ENCODE results near the gene PARD3. TPM values are rescaled to one million over a fixed set of nuclear protein-coding genes. Genes with fewer than 3 reads are reported as not detected.

Gene PARD3
- total RNA-seq, 1 donor from 2014 or later: 22.9 TPM

GRCh38 chr10:34719328-34719727 is 95.8 kb downstream of the PARD3 start:
- Mint-ChIP-seq H3K36me3 (ENCODE audit: unreplicated experiment) (no peaks in the 10 kb centered on the region), H3K27ac (ENCODE audit: unreplicated experiment) (no peak overlapping the region), H3K4me1 (ENCODE audit: low read depth, unreplicated experiment) (peaks cover 23% of the 10 kb centered on the region), H3K9me3 (ENCODE audit: unreplicated experiment) (peaks cover 2% of the 10 kb centered on the region), H3K27me3 (ENCODE audit: unreplicated experiment) (peaks cover 4% of the 10 kb centered on the region), H3K4me3 (ENCODE audit: unreplicated experiment) (no peak overlapping the region)
- TF ChIP-seq, protein P1, sequence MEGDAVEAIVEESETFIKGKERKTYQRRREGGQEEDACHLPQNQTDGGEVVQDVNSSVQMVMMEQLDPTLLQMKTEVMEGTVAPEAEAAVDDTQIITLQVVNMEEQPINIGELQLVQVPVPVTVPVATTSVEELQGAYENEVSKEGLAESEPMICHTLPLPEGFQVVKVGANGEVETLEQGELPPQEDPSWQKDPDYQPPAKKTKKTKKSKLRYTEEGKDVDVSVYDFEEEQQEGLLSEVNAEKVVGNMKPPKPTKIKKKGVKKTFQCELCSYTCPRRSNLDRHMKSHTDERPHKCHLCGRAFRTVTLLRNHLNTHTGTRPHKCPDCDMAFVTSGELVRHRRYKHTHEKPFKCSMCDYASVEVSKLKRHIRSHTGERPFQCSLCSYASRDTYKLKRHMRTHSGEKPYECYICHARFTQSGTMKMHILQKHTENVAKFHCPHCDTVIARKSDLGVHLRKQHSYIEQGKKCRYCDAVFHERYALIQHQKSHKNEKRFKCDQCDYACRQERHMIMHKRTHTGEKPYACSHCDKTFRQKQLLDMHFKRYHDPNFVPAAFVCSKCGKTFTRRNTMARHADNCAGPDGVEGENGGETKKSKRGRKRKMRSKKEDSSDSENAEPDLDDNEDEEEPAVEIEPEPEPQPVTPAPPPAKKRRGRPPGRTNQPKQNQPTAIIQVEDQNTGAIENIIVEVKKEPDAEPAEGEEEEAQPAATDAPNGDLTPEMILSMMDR (IDR thresholded peaks at IDR 0.05; ENCODE audit: partially characterized antibody, unreplicated experiment): no peak
- DNase-seq: no peak

GRCh38 chr10:34717429-34717828 is 97.7 kb downstream of the PARD3 start:
- TF ChIP-seq, protein P1 (IDR thresholded peaks at IDR 0.05; ENCODE audit: partially characterized antibody, unreplicated experiment): no peak
- peaks cover 9% of the 10 kb centered on the region for H3K4me1 Mint-ChIP-seq (ENCODE audit: low read depth, unreplicated experiment)
- H3K36me3 Mint-ChIP-seq (ENCODE audit: unreplicated experiment): no peaks in the 10 kb centered on the region
- DNase-seq: no peak
- H3K27ac Mint-ChIP-seq (ENCODE audit: unreplicated experiment): no peak overlapping the region
- H3K4me3 Mint-ChIP-seq (ENCODE audit: unreplicated experiment): no peak overlapping the region
- peaks cover 4% of the 10 kb centered on the region for H3K27me3 Mint-ChIP-seq (ENCODE audit: unreplicated experiment)
- peaks cover 2% of the 10 kb centered on the region for H3K9me3 Mint-ChIP-seq (ENCODE audit: unreplicated experiment)

- TF ChIP-seq, protein P1 (IDR thresholded peaks at IDR 0.05; ENCODE audit: partially characterized antibody, unreplicated experiment): no peak
- H3K36me3 Mint-ChIP-seq (ENCODE audit: unreplicated experiment): no peaks in the 10 kb centered on the region
- no peak overlapping the region for H3K4me3 Mint-ChIP-seq (ENCODE audit: unreplicated experiment)
- peaks cover 2% of the 10 kb centered on the region for H3K9me3 Mint-ChIP-seq (ENCODE audit: unreplicated experiment)
- no peak for DNase-seq
- peaks cover 4% of the 10 kb centered on the region for H3K27me3 Mint-ChIP-seq (ENCODE audit: unreplicated experiment)
- H3K4me1 Mint-ChIP-seq (ENCODE audit: low read depth, unreplicated experiment): peaks cover 6% of the 10 kb centered on the region
- no peak overlapping the region for H3K27ac Mint-ChIP-seq (ENCODE audit: unreplicated experiment)
These were observed 98.1 kb downstream of the PARD3 start for GRCh38 chr10:34716958-34717357.

DNA sequence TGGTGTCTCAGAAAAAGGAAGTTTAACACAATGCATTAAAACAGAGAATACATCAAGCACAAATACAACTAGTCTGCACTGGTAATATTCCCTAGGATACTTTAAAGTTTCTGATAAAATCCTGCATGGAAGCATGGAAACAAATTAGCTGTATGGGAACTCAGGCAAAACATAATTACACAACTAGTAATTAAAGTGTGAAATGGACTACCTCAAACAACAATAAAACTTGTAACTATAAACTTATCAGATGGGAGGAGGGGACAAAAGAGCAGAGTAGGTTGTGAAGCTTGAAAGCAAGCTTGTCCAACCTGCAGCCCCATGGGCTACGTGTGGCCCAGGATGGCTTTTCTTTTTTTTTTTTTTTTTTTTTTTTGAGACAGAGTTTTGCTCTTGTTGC is 98.9 kb downstream of the PARD3 start:
- Mint-ChIP-seq H3K36me3 (ENCODE audit: unreplicated experiment) (no peaks in the 10 kb centered on the region), H3K9me3 (ENCODE audit: unreplicated experiment) (peaks cover 2% of the 10 kb centered on the region), H3K27ac (ENCODE audit: unreplicated experiment) (no peak overlapping the region)

GRCh38 chr10:34715511-34716187 is 99.4 kb downstream of the PARD3 start:
- Mint-ChIP-seq H3K27me3 (ENCODE audit: unreplicated experiment) (peaks cover 4% of the 10 kb centered on the region), H3K9me3 (ENCODE audit: unreplicated experiment) (peaks cover 2% of the 10 kb centered on the region), H3K27ac (ENCODE audit: unreplicated experiment) (no peak overlapping the region), H3K4me3 (ENCODE audit: unreplicated experiment) (no peak overlapping the region), H3K36me3 (ENCODE audit: unreplicated experiment) (no peaks in the 10 kb centered on the region), H3K4me1 (ENCODE audit: low read depth, unreplicated experiment) (peaks cover 6% of the 10 kb centered on the region)
- no peak for DNase-seq
- TF ChIP-seq, protein P1 (IDR thresholded peaks at IDR 0.05; ENCODE audit: partially characterized antibody, unreplicated experiment): no peak

More for the DNA sequence above, 98.9 kb downstream of the PARD3 start:
- TF ChIP-seq, protein P1 (IDR thresholded peaks at IDR 0.05; ENCODE audit: partially characterized antibody, unreplicated experiment): no peak
- Mint-ChIP-seq H3K4me1 (ENCODE audit: low read depth, unreplicated experiment) (peaks cover 6% of the 10 kb centered on the region), H3K4me3 (ENCODE audit: unreplicated experiment) (no peak overlapping the region), H3K27me3 (ENCODE audit: unreplicated experiment) (peaks cover 4% of the 10 kb centered on the region)
- no peak for DNase-seq
